Thoracic aorta (tissue), 2 donors: ENCODE measurements around the gene NEU3. TPM values are rescaled to one million over a fixed set of nuclear protein-coding genes. Genes with fewer than 3 reads are reported as not detected.

ENCODE experiments used
- ATAC-seq: fragments of 150-250 bp; one replicate; pipeline ENCODE4 v1.8.0; 2017; ENCODE audit warnings: low read depth; ENCODE audit not compliant: insufficient number of reproducible peaks, low FRiP score
- DNase-seq: peaks from one replicate; pipeline ENCODE4 v3.0.0-alpha.2; 2020; ENCODE audit warnings: low spot score
- H3K27ac ChIP-seq, 2 donors: fragments of 200-600 bp; sonication (generic); 1 replicate in 1 of 2; 2 replicates in 1 of 2; pipeline ENCODE4 v1.5.1; 2016; ENCODE audit warnings: mild to moderate bottlenecking in 2 of 2, moderate library complexity in 2 of 2
- H3K27me3 ChIP-seq: fragments of 200-600 bp; sonication (generic); replicated peaks from 2 replicates; pipeline ENCODE4 v1.6.0; 2016; ENCODE audit warnings: mild to moderate bottlenecking; ENCODE audit not compliant: insufficient read depth
- H3K36me3 ChIP-seq: fragments of 200-600 bp; sonication (generic); one replicate; pipeline ENCODE4 v1.5.1; 2016
- H3K4me1 ChIP-seq, 2 donors: fragments of 200-600 bp; sonication (generic); 1 replicate in 1 of 2; 2 replicates in 1 of 2; pipeline versions ENCODE4 v1.5.1 to v1.6.0; 2016; ENCODE audit warnings: low read depth in 2 of 2, mild to moderate bottlenecking in 1 of 2; ENCODE audit not compliant: control insufficient read depth in 1 of 2
- H3K4me3 ChIP-seq: fragments of 200-600 bp; sonication (generic); 2 replicates; pipeline ENCODE4 v1.5.1; 2016; ENCODE audit warnings: mild to moderate bottlenecking
- H3K9me3 ChIP-seq: fragments of 200-600 bp; sonication (generic); 2 replicates; pipeline ENCODE4 v1.5.1; 2016
- total RNA-seq, 2 donors: library from RNA; depleted of rRNA; stranded (reverse); fragments of >200 nt; gene quantifications; one replicate each; pipeline versions ENCODE4 v1.1.0 to v1.2.3, GENCODE V29; 2016
- TF ChIP-seq, protein P1 (sequence below): fragments of 200-600 bp; sonication (generic); IDR thresholded peaks from one replicate; pipeline ENCODE4 v1.5.1; 2019; ENCODE audit warnings: antibody characterized with exemption

Gene NEU3
- total RNA-seq, 2 donors from 2014 or later, result 11.9 to 23.3 TPM

DNA sequence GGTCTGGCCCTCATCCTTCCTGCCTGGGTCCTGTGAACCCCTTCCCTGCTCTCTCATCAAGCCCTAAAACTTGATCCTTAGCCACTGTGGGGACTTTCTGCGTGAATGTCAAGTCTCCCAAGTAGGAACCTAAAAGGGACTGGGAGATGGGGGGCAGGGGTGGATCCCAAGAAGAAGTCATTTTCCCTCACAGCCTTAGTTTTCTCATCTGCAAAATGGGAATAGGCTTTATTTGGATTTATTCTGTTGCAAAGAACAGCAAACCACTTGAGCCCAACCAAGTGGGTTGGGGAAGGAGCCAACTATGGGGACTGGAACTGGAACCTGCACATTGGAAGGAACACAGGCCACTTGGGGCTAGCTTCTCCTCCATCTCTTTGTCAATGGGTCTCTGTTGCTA lies 36.8 kb downstream of the NEU3 start:
- no peaks in the 10 kb centered on the region for H3K4me1 ChIP-seq
- no peak for ATAC-seq
- TF ChIP-seq, protein P1, sequence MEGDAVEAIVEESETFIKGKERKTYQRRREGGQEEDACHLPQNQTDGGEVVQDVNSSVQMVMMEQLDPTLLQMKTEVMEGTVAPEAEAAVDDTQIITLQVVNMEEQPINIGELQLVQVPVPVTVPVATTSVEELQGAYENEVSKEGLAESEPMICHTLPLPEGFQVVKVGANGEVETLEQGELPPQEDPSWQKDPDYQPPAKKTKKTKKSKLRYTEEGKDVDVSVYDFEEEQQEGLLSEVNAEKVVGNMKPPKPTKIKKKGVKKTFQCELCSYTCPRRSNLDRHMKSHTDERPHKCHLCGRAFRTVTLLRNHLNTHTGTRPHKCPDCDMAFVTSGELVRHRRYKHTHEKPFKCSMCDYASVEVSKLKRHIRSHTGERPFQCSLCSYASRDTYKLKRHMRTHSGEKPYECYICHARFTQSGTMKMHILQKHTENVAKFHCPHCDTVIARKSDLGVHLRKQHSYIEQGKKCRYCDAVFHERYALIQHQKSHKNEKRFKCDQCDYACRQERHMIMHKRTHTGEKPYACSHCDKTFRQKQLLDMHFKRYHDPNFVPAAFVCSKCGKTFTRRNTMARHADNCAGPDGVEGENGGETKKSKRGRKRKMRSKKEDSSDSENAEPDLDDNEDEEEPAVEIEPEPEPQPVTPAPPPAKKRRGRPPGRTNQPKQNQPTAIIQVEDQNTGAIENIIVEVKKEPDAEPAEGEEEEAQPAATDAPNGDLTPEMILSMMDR, result no peak
- H3K4me3 ChIP-seq, result no peak overlapping the region
- no peaks in the 10 kb centered on the region for H3K36me3 ChIP-seq
- no peak overlapping the region for H3K27ac ChIP-seq
- H3K9me3 ChIP-seq, result no peaks in the 10 kb centered on the region
- H3K27me3 ChIP-seq, result no peaks in the 10 kb centered on the region
- DNase-seq, result no peak

DNA sequence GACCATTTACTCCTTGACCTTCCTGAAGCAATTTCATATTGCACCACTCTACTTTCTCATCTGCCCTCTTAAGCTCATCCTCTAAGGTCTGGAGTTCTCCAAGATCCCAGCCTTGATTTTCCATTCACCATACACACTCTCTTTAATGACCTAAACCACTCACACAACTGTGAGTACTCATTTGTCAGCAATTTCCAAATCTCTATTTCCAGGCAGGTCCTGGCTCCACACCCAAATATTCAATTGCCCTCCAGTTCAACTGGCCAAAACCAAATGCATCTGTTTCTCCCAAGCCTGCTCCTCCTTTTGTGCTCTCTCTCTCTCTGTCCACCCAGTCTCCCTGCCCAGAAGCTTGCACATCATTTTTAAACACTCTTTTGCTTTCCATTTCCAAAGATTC lies 39.6 kb downstream of the NEU3 start:
- ATAC-seq, result no peak
- DNase-seq, result no peak
- H3K4me3 ChIP-seq, result no peak overlapping the region
- H3K27ac ChIP-seq, result no peak overlapping the region
- no peaks in the 10 kb centered on the region for H3K27me3 ChIP-seq
- TF ChIP-seq, protein P1, result no peak
- no peaks in the 10 kb centered on the region for H3K36me3 ChIP-seq
- no peaks in the 10 kb centered on the region for H3K9me3 ChIP-seq
- no peaks in the 10 kb centered on the region for H3K4me1 ChIP-seq

DNA sequence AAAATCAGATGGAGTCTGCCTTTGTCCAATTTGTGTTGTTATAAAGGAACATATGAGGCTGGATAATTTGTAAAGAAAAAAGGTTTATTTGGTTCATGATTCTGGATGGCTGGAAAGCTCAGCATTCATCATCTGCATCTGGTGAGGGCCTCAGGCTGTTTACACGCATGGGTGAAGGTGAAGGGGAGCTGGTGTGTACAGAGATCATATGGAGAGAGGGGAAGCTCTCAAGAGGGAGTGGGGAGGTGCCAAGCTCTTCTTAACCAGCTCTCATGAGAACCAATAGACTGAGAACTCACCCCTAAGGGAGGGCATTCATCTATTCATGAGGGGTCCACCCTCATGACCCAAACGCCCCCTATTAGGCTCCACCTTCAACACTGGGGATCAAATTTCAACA lies 40.0 kb downstream of the NEU3 start:
- no peak for ATAC-seq
- DNase-seq, result no peak

DNA sequence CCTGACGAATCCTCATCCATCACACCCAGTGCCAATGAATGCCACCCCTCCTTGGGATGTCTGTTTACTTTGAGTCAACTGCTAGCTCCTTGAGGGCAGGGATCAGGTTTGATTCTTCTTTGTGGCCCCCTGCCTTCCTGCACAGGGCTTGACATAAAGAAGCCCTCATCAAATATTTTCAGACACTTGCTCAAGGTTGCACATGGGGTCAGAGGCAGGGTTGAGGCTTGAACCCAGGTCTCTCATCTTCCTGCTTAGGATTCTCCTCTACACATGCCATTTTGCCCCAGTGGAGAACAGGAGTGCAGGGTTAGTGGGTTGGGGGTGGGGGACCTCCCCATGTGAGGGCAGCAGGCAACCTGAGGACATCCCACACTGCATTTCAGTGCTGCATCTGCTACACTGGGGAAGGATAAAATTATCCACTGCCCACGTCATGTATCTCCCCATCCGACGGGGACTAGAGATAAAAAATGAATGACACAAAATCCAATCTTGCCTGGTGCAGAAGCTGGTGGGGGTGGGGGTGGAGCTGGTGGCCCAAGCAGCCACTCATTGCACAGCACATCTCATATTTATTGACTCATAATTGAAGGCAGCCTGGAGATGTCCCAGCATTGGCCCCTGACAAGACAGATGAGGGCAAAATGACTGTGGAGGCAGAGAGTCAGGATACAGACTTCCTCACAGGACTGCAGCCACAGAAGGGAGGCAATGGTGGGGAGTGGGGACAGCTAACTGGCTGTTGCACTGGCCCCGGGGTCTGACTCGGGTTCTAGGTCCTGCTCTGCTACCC lies 41.3 kb downstream of the NEU3 start:
- H3K4me1 ChIP-seq, result no peaks in the 10 kb centered on the region
- TF ChIP-seq, protein P1, result no peak
- H3K36me3 ChIP-seq, result no peaks in the 10 kb centered on the region
- no peak overlapping the region for H3K27ac ChIP-seq
- H3K9me3 ChIP-seq, result no peaks in the 10 kb centered on the region
- no peak for ATAC-seq
- no peaks in the 10 kb centered on the region for H3K27me3 ChIP-seq
- no peak overlapping the region for H3K4me3 ChIP-seq
- no peak for DNase-seq

More for the DNA sequence above, 40.0 kb downstream of the NEU3 start:
- H3K4me1 ChIP-seq, result no peaks in the 10 kb centered on the region
- TF ChIP-seq, protein P1, result no peak
- H3K27ac ChIP-seq, result no peak overlapping the region
- H3K36me3 ChIP-seq, result no peaks in the 10 kb centered on the region
- no peaks in the 10 kb centered on the region for H3K9me3 ChIP-seq
- no peak overlapping the region for H3K4me3 ChIP-seq
- no peaks in the 10 kb centered on the region for H3K27me3 ChIP-seq

DNA sequence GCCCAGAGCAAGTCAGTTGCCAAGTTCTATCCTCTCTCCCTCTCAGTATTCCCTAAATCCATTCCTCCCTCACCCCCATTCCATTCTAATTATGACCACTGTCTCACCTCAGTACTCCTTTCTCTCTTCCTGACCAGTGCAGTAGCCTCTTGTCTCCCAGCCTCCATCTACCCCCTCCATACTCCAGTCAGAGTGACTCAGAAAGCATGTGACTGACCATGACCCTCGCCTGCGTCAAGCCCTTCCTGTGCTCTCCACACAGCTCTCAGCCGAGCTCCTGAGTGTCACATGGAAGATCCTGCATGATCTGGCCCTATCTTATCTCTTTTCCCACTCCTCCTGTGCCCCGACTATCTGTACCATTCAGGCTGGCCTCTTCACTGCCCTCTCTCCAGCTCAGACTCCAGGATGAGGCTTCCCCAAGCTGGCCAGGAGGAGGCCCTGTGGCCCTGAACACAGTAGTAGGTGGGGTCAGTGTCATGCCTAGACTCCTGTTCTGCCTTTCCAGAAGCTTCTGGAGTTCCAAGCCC lies 42.6 kb downstream of the NEU3 start:
- Histone ChIP-seq H3K36me3 (no peaks in the 10 kb centered on the region), H3K4me3 (no peak overlapping the region), H3K27me3 (no peaks in the 10 kb centered on the region), H3K4me1 (no peaks in the 10 kb centered on the region), H3K9me3 (no peaks in the 10 kb centered on the region), H3K27ac (no peak overlapping the region)
- TF ChIP-seq, protein P1, result no peak
- ATAC-seq (no peak), DNase-seq (no peak)
